Measurements from ENCODE around the gene FUBP3.
"Not testable (repeated sequence)": the region's sequence is repeated elsewhere in the genome, so short reads cannot be mapped to it uniquely, and the experiment has no call there.

The FUBP3 gene

DNA sequence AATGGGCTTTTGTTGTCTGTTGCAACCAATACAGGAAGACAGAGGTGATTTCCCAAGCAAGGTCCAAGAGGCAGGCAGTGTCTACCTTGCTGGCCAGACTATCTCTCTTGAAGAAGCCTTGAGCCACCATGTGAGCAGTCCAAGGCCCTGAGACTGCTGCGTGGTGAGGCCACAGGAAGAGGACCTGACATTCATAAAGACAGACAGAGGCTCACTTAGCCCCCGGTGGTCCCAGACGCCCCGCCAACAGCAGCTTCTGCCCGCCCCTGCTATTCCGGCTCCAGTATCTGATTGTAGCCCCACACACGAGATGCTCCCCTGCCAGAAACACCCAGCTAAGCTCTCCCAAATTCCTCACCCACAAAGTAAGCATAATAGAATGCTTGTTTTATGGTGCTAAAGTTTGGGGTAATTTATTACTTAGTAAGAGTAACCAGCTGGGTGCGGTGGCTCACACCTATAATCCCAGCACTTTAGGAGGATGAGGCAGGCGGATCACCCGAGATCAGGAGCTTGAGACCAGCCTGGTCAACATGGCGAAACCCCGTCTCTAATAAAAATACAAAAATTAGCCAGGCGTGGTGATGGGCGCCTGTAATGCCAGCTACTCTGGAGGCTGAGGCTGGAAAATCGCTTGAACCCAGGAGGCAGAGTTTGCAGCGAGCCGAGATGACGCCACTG is 22.8 kb upstream of the FUBP3 start:
- no peak for DNase-seq (ENCODE audit: low spot score)

DNA sequence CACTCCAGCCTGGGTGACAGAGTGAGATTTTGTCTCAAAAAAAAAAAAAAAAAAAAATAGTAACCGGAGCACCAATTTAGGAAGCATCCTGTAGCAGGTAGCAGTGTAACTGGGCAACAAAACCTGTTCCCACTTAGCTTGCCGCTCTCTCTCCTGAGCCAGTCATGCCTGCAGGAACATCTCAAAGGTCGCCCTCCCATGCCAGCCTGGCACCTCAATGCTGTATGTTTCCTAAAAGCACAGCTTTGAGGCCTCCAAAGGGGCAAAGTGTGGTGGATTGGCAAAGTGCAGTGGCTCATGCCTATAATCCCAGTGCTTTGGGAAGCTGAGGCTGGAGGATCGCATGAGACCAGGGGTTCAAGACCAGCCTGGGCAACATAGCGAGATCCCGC is 22.3 kb upstream of the FUBP3 start:
- no peak for DNase-seq (ENCODE audit: low spot score)

DNA sequence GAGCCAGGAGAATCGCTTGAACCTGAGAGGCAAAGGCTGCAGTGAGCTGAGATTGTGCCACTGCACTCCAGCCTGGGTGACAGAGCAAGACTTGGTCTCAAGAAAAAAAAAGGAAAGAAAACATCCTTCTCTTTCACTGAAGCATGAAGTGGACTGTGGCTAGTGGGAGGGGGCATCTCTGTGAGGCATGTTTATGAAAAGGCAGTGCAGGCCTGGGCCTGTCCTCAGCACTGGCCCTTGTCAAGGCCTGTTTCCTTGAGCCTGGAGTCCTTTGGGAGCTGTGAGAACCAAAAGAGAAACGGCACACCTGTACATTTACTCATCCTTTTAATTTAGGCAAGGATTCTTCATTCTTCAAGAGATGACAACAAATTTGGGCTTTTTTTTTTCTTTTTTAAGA is 18.3 kb upstream of the FUBP3 start:
- no peak for DNase-seq (ENCODE audit: low spot score)

- DNase-seq (ENCODE audit: low spot score), result not testable (repeated sequence)
Measured at GRCh38 chr9:130562525-130562924, 16.9 kb upstream of the FUBP3 start.

DNA sequence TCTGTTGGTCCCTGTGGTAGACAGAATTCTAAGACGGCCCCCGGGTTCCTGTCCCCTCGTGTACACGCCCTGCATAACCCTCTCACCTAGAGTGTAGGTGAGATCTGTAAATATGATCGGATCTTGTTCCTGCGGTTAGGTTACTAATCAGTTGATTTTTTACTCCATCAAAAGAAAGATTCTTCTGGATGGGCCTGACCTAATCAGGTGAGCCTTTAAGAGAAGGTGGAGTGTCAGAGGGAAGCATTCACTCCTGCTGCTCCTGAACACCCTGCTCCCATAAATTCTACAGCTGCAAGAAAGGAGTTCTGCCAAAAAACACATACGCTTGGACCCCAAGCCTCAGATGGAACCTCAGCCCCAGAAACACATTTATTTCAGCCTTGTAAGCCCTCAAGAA is 15.6 kb upstream of the FUBP3 start:
- DNase-seq (ENCODE audit: low spot score), result no peak

GRCh38 chr9:130565792-130566191 is 13.6 kb upstream of the FUBP3 start:
- no peak for DNase-seq (ENCODE audit: low spot score)

DNA sequence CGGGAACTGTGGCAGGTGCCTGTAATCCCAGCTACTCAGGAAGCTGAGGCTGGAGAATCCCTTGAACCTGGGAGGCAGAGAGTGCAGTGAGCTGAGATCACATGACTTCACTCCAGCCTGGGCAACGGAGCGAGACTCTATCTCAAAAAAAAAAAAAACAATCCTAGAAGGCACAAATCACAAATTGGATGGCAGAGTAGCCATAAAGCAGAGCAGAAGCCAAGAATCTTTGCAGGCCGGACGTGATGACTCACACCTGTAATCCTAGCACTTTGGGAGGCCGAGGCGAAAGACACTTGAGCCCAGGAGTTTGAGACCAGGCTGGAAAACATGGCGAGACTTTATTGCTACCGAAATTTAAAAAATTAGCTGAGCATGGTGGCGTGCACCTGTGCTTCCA is 9.2 kb upstream of the FUBP3 start:
- no peak for DNase-seq (ENCODE audit: low spot score)

- no peak for DNase-seq (ENCODE audit: low spot score)
Measured at GRCh38 chr9:130575514-130575913, 3.9 kb upstream of the FUBP3 start.

GRCh38 chr9:130576176-130576575 is 3.2 kb upstream of the FUBP3 start:
- DNase-seq (ENCODE audit: low spot score), result no peak

DNA sequence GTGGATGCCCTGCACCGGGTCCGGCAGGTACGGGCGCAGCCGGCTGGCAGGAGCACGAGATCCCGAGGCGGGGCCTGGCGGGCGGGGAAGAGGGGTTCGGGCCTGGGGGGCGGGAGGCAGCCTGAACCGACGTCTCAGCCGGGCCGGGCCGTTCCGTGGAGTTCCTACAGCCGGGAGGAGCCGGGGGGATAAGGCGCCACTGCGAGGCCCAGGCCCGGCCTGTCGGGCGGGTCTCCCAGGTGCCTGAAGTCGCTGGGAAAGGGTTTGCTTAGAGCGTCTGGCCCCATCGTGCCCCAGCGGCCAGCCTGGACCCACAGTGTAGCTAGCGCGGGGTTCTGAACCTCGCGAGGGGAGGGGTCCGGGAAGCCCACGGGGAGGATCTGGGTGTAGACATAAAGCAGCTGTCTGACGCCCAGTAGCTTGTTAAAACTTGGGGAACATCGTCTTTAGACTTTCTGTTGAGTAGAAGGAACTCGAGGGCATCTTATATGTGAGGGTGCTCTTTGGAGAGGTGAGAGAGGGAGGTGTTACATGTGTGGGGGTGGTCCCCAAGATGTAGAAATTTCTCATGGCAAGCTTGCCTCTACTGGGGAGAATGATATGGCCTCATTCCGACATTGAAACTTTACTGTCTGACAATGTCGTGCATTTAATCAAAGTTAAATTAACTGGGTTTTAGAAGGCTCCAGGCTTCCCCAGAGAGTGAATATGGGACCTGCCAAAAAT is 524 bp downstream of the FUBP3 start:
- DNase-seq (ENCODE audit: low spot score), result no peak

- no peak for DNase-seq (ENCODE audit: low spot score)
Measured at GRCh38 chr9:130581766-130582165, 2.4 kb downstream of the FUBP3 start.

DNA sequence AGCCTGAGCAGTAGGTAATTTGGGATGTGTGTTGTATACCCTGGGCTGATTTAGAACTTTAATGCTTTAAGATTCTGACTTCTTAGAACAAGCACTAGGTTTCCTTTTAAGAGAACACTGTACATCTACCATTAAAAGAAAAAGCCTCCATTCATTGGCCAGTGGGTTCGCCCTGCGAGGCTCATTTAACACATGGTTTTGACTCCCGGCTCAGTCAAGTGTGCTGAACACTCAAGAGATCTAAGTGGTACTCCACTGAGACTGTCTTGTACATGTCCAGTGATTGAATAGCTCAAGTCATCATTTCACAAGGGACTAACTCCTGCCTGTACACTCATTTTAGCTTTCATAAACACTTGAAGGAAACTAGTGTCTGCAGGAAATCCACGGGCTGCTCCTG is 3.9 kb downstream of the FUBP3 start:
- no peak for DNase-seq (ENCODE audit: low spot score)

- no peak for DNase-seq (ENCODE audit: low spot score)
Measured at GRCh38 chr9:130587921-130588320, 8.5 kb downstream of the FUBP3 start.

DNA sequence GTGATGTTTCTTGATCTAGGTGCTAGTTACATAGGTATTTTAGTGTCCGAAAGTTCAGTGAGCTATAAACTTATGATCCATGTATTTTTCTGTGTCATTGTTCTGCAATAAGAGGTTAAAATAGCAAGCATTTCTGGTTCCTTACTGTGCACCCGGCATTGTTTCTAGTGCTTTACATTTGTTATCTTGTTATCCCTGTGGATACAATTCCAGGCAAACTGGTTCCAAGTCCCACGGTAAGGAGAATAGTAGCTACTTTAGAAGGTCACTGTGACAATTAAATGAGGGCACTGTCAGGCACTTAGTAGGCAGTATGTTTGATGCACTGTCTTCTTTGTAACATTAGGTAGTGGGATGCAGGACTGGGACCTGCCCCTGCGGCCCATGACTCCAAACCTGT is 9.0 kb downstream of the FUBP3 start:
- DNase-seq (ENCODE audit: low spot score), result no peak

GRCh38 chr9:130589754-130590153 is 10.4 kb downstream of the FUBP3 start:
- DNase-seq (ENCODE audit: low spot score), result no peak

- peak; percentile 28 for DNase-seq (ENCODE audit: low spot score)
Measured at GRCh38 chr9:130590305-130590704, 10.9 kb downstream of the FUBP3 start.

GRCh38 chr9:130593020-130593419 is 13.6 kb downstream of the FUBP3 start:
- DNase-seq (ENCODE audit: low spot score), result no peak

- no peak for DNase-seq (ENCODE audit: low spot score)
Measured at GRCh38 chr9:130597228-130597627, 17.9 kb downstream of the FUBP3 start.

GRCh38 chr9:130598188-130598587 is 18.8 kb downstream of the FUBP3 start:
- peak; percentile 58 for DNase-seq (ENCODE audit: low spot score)

GRCh38 chr9:130599625-130600024 is 20.2 kb downstream of the FUBP3 start:
- no peak for DNase-seq (ENCODE audit: low spot score)

GRCh38 chr9:130601100-130601499 is 21.7 kb downstream of the FUBP3 start:
- DNase-seq (ENCODE audit: low spot score), result no peak

DNA sequence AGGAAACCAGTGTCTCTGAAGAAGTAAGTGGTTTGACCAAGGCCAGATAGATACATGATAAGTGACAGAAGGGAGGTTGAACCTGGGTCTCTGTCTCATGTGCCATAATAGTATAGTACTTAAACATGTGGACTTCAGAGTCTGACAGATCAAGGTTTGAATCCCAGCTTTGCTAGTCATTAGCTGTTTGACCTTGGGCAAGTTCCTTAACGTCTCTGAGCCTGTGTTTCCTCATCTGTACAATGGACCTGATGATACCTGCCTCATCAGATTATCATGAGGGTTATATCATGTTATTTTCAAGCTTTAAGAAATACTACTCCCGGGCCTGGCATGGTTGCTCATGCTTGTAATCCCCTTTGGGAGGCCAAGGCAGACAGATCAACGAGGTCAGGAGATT is 24.9 kb downstream of the FUBP3 start:
- DNase-seq (ENCODE audit: low spot score), result no peak

GRCh38 chr9:130606887-130607600 is 27.7 kb downstream of the FUBP3 start:
- DNase-seq (ENCODE audit: low spot score), result no peak
